Central memory CD4-positive, alpha-beta T cell (primary cell): ENCODE data around the gene SLC16A6.
A peak's percentile ranks its signal among the peaks of the same experiment; 100 is the strongest.
"Not testable (repeated sequence)": the region's sequence is repeated elsewhere in the genome, so short reads cannot be mapped to it uniquely, and the experiment has no call there.

ENCODE experiments used
- DNase-seq: peaks from one replicate; pipeline ENCODE4 v3.0.0; 2022

SLC16A6 gene

DNA sequence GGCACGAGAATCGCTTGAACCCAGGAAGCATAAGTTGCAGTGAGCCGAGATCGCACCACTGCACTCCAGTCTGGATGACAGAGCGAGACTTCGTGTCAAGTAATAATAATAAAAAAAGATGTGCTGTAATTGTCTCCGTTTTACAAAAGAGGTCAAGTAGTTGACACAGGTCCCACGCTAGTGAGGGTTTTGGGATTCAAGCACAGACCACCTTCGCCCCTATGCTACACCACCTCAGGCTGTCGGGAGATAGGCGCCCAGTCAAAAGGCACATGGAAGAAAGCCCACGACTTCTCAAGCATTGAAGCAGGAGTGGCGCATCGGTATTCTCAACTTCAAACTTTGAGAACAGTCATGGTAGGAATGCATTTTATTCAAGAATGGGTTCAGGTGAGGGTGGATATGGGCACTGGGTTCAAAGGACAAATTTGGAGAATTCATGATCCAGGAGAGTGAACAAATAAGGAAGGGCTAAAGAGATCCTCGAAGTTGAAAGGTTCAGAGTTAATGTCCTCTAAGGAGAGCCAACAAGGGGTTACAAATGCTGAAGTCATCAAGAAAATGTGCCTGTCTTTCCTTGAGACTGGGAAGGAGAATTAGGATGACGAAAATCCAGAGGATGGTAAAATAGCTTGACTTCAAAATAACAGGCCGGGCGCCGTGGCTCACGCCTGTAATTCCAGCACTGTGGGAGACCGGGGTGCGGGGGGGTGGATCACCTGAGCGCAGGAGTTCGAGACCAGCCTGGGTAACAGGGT lies 44.5 kb downstream of the SLC16A6 start:
- DNase-seq = no peak

DNA sequence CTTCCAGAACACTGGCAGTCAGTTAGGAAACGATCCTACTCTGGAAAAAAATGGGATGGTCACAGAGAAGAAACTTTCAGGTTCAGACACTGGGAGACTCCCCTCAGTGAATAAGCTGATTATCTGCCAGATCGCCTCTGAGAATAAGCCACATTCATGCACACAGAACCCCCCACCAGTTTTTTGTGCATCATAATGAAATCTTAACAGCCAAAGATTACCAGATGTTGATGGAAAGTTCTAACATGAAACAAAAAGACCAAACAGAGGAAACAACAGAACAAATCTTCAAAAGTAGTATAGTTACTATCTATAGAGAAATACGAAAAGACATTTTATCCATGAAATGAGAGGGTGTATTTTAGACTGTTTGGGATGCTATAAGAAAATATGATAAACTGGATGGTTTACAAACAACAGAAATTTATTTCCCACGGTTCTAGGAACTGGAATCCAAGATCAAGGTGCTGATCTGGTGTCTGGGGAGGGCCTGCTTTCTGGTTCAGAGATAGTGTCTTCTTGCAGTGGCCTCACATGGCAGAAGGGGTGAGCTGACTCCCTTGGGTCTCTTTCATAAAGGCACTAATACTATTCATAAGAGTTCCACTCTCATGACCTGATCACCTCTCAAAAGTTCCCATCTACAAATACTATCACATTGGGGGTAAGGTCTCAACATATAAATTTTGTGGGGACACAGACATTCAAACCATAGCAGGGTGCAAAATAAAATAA lies 51.1 kb downstream of the SLC16A6 start:
- DNase-seq = no peak

DNA sequence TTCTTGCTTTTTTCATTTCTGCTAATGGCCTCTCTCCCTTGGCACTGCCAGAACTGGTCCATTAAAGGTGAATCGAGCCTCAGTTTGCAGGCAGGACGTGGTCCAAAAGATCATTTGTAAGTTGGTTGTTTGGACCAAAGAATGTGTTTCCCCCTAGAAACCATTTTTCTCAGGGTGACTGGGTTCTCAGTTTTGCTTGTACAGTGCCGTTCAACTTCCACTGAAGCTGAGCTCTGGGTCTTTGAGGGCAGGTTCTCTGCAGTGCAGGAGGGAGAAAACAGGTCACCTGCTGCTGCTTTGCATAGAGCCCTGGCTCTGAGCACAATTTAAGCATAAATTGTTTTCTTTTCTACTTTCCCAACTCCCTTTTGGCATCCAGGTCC lies 52.1 kb downstream of the SLC16A6 start:
- DNase-seq = no peak

DNA sequence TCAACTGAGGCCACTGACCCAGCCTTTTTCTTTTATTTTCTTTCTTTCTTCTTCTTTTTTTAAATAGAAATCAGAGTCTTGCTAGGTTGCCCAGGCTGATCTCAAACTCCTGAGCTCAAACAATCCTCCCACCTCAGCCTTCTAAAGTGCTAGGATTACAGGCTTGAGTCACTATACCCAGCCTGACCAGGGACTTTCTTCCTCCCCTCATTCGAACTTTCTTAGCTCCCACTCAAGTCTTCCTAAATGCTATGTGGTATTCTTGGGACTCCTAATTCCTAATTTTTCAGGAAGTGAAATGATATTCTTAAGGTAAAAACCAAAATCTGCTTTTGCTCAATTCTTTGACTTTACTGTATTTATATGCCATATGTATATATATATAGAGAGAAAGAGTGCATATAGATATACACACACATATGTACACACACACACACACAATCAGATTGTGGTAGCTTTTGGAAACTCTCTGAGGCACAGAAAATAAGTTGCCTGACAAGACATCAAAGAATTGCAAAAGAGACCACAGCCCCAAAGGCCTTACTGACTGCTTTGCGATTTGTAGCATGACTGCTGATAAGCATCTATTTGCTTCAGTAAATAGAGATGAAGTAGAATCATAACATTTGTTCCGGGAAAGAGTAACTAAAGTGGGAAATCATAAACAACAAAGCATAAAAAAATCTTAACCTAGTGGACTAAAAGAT lies 52.6 kb downstream of the SLC16A6 start:
- peak; percentile 63 for DNase-seq

DNA sequence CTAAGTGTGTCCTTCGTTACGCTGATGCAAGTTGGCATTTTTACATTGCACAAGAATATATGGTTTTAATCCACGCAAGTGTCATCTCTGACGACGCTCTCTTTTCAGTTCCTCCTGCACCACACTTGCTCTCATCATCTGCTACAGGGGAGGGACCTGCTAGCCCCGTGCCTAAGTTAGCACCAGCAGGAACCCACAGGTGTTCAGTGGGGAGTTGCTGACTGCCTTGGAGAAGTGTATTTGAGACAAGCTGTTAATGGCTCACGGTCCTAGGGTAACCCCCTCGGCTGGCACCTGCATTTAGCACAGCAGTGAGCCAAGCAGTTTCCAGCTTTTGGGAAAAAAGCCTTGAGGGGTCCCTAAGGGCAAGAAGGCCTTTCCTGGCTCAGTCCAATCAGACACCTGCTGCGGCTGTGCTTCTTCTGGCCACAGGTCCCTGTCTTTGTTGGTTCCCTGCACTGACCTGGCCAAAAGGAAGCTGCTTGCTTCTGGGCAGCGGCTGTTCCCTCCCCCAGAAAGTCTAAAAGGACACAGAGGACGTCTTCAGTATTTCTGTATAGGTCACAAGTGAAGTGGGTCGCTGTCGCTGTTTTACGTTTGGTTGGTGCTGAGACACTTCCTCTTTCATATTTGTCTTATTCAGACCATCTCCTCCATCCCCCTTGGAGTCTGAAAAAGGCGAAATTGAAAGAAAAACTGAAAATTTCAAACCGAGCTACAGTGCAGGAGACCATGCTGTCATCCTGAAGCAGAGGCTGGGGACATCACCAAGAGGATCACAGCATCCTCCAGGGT lies 53.4 kb downstream of the SLC16A6 start:
- peak; percentile 71 for DNase-seq

DNA sequence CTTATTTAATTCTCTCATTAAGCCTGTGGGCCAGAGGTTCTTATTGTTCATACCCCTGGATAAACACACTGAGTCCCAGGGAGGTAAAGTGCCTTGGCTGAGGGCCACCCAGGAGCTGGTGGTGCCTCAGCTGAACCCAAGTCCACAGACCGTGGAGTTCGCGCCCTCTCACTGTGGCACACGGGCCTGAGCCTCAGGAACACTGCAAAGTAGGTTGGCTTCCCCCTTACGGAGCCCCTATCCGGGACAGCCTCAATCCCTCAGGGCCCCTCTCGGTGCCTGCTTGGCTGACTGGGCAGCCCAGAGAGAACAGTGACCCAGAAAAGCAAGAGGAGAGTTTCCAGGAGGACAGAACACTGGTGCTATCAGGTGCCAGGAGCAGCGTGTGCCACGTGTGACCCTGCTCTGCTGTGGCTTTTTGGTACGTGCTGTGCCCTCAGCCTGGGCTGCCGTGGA lies 55.6 kb downstream of the SLC16A6 start:
- DNase-seq = not testable (repeated sequence)

DNA sequence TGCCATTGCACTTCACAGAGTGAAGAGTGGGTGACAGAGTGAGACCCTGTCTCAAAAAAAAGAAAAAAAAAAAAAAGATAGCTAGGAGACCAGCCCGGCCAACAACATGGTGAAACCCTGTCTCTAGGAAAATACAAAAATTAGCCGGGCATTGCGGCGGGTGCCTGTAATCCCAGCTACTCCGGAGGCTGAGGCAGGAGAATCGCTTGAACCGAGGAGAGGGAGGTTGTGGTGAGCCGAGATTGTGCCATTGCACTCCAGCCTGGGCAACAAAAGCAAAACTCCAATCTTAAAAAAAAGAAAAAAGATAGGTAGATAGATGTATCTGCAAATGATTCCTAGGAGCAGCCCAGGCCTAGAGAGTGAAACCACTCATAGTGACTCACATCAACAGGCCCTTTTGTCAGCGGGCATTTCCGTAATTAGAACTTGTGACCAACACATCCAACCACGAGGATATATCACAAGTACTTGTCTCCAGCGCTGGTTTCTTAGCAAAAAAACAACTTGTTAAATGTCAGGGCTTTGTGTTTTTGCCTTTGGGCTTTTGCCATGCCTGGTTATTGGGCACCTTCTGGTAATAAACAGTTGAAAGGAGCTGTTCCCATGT lies 56.1 kb downstream of the SLC16A6 start:
- DNase-seq = peak; percentile 45

DNA sequence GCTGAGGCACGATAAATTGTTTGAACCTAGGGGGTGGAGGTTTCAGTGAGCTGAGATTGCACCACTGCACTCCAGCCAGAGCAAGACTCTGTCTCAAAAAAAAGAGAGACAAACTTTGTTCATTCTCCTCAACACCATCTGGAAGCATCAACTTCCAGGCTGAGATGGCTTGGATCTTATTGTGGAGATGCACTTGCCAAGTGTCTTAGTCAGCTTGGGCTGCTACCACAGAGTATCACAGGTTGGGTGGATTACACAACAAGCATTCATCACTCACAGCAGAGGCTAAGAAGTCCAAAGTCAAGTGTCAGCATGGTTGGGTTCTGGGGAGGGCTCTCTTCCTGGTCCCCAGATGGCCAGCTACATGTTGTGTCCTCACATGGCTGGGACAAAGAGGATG lies 58.2 kb downstream of the SLC16A6 start:
- DNase-seq = not testable (repeated sequence)

DNA sequence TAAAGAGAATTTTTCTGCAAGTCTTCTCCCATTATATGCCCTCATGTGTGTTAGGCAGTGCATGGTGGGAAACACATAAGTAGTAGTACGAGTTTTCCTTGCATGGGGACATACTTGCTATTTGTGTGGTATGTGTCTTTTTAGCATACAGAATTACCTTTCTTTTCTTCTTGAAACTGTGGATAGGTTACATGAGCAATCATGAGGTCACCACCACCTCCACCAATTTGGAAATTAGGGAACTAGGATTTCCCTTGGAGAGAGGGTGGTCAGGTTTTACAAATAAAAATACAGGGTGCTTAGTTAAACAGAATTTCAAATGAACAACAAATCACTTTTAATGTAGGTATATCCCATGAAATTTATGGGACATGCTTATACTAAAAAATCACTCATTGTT lies 59.4 kb downstream of the SLC16A6 start:
- DNase-seq = no peak

DNA sequence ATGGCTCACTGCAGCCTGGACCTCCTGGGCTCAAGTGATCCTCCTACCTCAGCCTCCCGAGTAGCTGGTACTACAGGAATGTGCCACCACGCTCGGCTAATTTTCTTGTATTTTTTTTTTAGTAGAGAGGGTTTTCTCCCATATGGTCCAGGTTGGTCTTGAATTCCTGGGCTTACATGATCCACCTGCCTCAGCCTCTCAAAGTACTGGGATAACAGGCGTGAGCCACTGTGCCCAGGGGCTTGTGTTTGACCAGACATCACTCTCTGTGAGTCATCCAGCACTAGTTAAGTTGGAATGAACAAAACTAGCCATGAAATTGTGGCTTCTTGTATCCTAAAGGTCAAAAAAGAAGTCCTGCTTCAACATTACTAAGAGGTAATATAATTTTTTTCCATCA lies 59.8 kb downstream of the SLC16A6 start:
- DNase-seq = not testable (repeated sequence)

DNA sequence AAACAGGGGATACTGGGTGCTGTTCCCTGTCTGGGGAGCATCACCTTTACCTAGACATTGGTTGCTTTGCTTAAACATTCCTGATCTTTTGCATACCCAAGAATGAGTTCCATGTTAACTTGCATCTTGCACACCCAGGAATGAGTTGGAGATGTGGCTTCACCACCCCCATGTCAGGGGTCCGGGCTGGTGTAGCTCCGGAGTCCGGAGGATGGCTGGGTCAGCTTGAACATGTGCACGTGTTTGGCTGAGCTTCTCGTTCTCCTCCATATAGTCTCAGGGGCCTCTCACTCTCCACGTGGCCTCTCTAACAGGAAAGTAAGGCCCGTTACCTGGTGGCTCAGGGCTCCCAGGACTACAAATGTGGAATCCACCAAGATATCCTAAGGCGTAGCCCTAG lies 61.3 kb downstream of the SLC16A6 start:
- no peak for DNase-seq

DNA sequence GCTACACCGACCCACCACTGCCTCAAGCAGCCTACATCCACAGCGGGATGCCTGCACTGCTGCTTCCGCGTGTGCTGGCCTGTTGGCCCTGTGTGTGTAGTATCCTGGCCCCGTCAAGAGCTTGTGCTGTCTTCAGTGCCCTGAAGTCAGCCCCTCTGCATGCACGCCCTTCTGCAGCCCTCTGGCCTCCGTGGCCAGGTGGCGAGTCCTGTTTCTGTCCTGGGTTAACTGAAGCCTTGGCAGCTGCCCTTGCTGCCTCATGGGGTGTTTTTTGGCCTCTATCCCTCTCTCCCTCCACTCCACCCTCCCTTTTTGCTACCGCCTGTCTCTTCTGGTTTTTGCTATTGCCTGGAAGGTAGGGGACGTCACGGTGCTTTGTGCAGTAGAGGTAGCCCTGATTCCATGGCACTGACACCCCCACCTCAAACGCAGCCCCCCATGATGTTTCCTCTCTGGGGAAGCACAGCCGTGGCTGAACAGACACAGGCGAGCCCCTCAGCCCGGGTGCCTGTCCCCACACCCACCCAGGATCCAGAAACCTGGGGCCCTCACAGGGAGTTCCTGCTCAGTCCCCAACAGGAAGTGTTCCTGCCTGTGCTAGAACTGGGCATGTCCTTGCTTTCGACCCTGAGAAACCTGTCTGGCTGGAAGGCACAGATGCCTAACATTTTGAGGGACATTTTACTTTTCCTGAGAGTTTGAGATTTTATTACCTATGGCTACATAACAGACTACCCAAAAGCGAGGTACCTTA lies 61.9 kb downstream of the SLC16A6 start:
- no peak for DNase-seq

DNA sequence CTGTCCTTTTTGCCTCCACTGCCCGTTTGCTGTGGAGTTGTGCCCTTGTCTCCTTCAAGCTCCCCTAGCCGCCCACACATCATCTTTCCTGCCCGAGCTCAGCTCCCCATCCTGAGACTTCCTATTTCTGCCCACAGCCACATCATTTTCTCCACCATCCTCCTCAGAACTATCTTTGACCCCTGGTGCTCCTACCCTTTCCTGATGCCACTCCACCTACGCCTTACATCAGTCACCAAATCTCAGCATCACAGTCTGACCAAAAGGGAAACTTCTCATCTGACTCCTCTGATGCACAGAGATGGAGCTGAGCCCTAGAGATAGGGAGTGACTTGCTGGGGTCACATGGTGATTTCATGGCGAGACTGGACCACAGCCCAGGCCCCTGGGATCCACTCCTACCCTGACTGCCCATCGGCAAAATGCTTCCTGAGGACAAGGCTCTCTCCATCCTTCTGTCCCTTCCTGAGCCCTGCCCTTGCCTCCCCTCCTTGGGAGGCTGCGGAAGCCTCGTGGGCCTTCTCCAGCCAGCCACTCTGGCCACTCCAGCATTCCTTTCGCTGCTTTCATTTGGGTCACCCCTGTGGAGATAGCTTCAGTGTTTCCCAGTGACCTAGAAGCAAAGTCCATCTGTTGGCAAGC lies 62.8 kb downstream of the SLC16A6 start:
- DNase-seq = not testable (repeated sequence)

DNA sequence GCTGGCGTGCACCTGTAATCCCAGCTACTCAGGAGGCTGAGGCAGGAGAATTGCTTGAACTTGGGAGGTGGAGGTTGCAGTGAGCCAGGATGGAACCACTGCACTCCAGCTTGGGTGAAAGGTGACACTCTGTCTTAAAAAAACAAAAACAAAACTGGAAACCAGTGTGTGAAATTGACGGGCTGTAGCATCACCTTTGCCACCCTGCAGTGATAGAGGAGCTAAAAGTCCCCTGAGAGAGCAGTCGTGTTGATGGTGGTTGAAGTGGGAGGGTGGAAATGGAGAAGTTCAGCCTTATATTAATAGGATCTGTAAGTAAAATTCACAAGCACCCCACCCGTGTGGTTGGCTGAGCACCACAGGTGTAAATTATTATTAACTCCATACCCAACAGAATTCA lies 65.9 kb downstream of the SLC16A6 start:
- DNase-seq = not testable (repeated sequence)

DNA sequence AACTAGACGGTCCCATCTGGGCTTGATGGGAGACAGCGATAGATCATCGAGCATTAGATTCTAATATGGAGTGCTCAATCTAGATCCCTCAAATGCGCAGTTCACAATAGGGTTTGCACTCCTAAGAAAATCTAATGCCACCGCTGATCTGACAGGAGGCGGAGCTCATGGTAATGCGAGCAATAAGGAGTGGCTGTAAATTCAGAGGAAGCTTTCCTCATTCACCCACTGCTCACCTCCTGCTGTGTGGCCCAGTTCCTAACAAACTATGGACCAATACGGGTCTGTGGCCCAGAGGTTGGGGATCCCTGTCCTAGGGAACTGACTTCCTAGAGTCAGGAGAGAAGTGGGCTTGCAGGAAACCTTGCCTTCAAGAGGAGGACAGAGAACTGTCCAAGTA lies 68.3 kb downstream of the SLC16A6 start:
- no peak for DNase-seq

DNA sequence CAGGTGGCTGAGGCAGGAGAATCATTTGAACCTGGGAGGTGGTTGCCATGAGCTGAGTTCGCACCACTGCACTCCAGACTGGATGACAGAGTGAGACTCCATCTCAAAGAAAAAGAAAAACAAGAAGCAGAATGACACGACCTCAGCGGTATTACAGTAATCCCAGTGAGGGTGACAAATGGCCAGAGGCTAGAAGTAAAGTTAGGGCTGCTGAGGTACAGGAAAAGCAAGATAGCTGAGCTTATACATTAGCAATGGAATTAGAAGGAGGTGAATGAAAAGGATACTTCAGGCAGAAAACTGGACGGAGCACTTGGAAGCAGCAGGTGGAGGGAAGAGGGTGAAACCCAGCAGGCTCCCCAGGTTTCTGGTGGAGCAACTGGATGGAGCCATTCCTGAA lies 69.1 kb downstream of the SLC16A6 start:
- no peak for DNase-seq

DNA sequence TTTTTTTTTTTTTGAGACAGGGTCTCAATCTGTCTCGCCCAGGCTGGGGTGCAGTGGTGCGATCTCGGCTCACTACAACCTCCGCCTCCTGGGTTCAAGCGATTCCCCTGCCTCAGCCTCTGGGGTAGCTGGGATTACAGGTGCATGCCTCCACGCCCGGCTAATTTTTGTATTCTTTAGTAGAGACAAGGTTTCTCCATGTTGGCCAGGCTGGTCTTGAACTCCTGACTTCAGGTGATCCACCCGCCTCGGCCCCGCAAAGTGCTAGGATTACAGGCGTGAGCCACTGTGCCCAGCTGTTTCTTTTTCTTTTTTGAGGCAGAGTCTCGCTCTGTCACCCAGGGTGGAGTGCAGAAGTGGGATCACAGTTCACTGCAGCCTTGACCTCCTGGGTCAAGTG lies 70.1 kb downstream of the SLC16A6 start:
- not testable (repeated sequence) for DNase-seq

DNA sequence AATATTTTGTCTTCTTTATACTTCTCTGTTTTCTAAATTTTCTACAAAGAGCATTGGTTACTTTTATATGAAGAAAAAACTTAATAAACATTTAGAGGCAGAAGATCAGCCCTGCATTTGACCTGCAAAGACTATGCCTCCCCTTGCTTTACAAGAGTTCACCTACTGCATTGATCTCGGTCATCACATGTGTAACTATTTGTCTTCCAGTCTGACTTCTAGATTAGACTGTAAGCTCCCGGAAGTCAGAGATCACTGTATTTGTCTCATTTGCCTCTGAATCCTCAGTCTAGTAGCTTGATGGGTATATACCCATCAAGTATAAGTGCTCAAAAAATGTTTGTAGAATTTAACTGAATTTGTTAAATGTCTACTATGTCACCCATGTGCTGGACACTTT lies 70.7 kb downstream of the SLC16A6 start:
- not testable (repeated sequence) for DNase-seq

DNA sequence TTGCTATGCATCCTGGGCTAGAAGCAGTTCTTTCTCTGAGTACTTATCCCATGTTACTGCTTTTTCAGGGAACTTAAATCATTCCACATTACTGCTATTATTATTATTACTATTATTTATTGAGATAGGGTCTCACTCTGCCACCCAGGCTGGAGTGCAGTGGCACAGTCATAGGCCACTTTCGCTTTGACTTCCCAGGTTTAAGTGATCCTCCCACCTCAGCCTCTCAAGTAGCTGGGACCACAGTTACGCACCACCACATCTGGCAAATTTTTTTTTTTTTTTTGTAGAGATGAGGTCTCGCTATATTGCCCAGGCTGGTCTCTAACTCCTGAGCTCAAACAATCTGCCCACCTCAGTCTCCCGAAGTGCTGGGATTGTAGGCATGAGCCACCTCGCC lies 71.5 kb downstream of the SLC16A6 start:
- not testable (repeated sequence) for DNase-seq
